SKM-1 treated with dmso at 0.1 percent for 144 hours (cell line): ENCODE data around the gene SLIT1.
"Not testable (repeated sequence)": the region's sequence is repeated elsewhere in the genome, so short reads cannot be mapped to it uniquely, and the experiment has no call there.

Source experiments
- DNase-seq: peaks from one replicate; lab custom pipeline; 2025; ENCODE audit not compliant: unreplicated experiment; lab: John Stamatoyannopoulos, UW

SLIT1 gene

GRCh38 chr10:97087296-97087695, 98.5 kb downstream of the SLIT1 start:
- no peak for DNase-seq

DNA sequence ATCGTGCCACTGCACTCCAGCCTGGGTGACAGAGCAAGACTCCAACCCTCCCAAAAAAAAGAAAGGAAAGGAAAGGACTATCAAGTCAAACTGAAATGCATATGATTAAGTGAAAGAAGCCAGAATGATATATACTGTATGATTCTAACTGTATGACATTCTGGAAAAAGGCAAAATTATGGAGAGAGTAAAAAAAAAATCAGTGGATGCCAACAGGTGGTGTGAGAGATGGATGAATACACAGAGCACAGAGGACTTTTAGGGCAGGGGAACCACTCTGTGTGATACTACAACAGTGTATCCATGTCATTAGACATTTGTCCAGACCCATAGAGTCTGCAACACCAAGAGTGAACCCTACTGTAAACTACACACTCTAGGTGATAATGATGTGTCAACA, 99.2 kb downstream of the SLIT1 start:
- no peak for DNase-seq

DNA sequence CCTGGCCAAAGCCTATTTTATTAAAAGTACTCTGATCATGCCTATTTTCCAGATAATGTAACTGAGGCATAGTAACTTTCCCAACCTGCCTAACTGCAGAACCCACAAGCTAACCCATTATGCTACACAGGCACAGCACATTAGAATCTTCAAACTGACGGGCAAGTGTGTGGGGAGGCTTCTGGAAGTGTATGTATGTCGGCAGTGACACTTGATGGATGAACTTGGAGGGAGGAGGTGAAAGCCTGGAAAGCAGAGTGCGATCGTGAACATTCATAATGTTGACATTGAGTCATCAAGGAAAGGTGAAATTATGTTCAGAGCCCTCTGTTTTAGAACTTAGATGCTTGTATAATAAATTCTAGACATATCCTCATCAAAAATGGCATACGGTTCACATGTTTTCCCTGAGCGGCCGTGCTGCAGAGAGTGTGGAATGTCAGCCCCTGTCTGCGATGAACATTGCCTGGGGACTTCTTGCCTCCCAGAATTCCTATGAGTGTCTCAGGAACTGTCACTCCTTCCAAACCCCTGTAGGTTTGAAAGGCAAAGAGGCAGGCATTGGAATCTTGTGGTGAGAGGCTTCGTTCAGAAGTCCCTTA, 102.4 kb downstream of the SLIT1 start:
- no peak for DNase-seq

DNA sequence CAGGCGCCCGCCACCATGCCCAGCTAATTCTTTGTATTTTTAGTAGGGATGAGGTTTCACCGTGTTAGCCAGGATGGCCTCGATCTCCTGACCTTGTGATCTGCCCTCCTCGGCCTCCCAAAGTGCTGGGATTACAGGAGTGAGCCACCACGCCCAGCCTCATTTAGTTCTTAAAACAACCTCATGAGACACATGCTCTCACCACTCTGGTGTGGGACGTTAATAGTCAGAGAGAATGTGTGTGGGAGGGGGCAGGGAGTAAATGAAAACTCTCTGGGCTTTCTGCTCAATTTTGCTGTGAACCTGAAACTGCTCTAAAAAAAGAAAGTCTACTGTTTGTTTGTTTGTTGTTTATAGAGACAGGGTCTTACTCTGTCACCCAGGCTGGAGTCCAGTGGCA, 103.2 kb downstream of the SLIT1 start:
- DNase-seq = not testable (repeated sequence)

DNA sequence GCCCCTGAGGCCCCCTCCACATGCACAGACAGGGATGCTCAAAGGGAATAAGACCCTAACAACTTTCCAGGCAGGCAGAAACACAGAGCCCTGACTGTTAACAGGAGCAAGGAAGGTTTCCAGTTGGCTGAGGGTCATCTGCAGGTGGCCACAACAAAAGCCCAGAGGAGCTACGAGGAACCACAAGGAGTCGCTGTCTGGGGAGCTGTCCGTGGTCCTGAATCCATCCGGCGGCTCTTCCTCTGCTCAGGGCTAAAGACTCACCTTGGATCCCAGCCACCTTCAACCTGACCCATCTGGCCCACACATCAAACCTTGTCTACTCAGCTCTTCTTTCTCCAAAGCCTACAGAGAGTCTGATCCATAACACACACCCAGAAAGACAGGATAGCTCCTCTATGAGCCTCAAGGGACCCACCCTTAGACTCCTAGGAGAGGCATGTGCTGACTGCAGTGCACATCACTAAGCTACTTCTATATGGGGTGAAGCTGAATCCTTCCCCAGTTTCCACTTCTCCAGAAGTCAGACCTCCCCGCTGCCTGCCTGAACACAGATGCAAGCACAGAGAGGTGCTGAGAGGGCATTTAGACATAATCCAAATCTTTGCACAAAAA, 104.0 kb downstream of the SLIT1 start:
- peak; percentile 46 for DNase-seq

- DNase-seq = no peak
Measured at GRCh38 chr10:97080051-97080776, 105.5 kb downstream of the SLIT1 start.

DNA sequence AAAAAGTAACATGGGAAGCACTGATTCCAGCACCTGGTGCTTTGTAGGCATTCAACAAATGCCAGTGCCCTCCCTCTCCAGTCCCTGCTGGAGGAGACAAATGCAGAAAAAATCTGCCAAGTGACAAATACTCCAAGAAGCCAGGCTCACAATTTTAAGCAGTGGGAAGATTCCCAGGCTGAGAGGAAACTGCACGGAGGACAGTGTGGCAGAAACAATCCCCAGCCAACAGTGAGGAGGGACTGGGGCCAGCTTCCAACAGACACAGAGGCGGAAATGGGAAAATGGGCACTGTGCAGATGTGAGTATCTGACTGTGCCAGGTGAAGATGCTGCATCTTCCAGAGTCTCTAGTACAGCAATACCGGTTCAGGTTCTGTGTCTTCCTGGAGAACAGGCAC, 106.3 kb downstream of the SLIT1 start:
- no peak for DNase-seq

DNA sequence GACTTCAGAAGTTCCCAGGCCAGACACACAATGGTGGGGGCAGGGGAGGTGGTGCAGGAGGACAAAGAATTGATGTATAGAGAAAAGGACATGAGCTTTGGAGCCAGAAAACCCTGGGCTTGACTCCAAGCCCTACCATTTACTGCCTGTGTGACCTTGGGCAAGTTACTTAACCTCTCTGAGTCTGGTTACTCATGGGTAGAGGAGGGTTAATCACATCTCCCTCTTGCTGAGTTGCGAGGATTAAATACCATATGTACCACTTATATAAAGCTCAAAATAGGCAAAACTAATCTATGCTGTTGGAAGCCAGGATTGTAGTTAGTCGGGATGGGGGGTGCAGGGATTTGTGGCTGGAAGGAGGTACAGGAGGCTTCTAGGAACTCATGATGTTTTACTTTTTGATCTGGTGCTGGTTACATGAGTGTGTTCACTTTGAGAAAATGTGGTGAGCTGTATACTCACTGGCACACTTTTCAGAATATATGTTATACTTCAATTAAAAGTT, 106.8 kb downstream of the SLIT1 start:
- no peak for DNase-seq

DNA sequence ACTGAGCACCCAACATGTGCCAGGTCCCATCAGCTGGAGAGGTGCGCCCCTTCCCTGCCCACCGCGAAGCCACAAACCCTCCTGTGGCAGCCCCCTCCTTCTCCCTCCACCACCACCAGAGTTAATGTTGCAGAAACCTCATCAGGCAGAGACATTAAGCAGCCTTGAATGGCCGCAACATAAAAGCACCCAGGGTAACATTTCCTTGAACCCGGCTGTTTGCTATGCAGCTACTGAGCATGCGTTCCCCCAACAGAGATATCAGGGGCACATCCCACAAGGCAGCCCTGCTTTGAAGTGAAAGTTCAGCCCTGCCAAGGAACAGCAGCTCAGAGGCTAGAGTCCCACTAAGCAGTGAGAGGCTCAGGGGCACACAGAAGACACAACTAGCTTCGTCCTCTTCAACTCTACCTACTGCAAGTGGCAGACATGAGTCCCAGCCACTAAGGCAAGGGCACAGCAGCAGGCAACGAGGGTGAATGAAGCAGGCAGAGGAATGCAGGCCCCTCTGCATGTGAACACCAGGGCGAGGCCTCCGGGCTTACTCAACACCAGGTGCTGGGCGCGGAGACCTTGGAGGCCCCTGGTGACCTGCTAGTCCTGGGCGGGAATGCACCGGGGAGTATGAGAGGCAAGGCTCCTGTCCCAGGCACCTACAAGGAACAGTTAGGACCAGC, 107.4 kb downstream of the SLIT1 start:
- no peak for DNase-seq

- DNase-seq = no peak
Measured at GRCh38 chr10:97076781-97077180, 109.0 kb downstream of the SLIT1 start.

- no peak for DNase-seq
Measured at GRCh38 chr10:97075961-97076525, 109.7 kb downstream of the SLIT1 start.

GRCh38 chr10:97075421-97075820, 110.3 kb downstream of the SLIT1 start:
- no peak for DNase-seq

DNA sequence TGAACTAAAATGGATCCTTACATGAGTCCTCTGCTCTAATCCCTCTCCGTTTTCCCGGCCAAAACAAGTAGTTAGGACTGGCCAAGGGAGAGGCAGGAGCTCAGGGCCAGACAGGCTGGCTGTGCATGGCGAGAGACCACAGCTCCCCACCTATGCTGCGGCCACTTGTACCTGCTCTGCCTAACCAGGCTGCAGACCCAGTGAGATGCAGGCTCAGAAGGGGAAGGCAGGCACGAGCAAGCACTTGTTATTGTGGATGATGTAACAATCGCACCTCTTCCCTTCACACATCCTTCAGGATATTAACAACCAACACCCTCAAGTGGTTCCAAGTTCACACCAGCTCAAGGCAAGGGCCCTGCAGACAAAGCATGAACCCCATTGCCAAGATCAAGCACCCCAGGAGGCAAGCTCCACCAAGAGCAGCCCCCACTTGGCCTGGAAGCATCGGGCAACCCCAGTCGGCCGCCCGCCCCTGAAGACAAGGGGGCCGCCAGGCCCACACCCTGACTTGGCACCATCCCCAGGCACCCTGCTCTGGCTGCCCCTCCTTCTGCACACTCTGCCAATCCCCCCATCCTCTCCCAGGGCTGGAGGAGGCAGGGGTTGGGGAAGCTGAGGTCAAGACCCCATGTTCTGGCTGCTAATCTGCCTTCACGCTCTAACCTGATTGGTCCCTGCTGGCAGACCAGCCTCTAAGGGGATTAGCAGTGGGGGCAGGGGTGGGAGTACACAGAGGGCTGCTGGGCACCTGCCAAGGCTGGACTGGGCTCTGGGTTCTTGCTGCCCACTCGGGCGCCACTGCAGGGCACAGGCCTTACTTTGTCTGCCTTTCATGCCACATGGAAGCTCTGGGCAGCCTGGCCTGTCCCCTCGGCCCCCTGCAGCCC, 111.3 kb downstream of the SLIT1 start:
- DNase-seq = no peak

GRCh38 chr10:97072851-97073665, 112.7 kb downstream of the SLIT1 start:
- DNase-seq = peak; percentile 40

DNA sequence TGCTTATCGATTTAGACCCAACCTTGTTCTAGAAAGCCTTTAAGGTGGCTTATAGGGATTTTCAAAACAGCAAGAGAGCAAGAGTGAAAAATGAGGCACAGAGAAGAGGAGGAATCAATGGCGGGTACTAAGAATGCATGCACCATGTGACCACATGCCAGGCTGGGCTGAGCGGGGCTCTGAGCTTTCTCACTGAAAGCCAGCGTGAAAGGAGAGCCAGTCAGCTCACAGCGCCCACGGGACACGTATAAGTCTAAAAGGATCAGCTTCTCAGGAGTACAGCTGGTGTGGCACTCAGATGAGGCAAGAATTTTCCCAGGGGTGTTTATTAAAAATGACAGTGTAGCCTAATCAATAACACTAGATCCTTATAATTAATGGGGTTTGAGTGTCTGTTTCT, 114.3 kb downstream of the SLIT1 start:
- no peak for DNase-seq

GRCh38 chr10:97069576-97070362, 116.0 kb downstream of the SLIT1 start:
- DNase-seq = peak; percentile 5

- DNase-seq = no peak
Measured at GRCh38 chr10:97069026-97069425, 116.7 kb downstream of the SLIT1 start.

- DNase-seq = no peak
Measured at GRCh38 chr10:97067716-97068391, 117.9 kb downstream of the SLIT1 start.
